NB4 (cell line): ENCODE measurements around the gene PTGFRN.

ENCODE experiments used
- CTCF ChIP-seq: IDR thresholded peaks from one replicate; pipeline ENCODE4 v1.5.1; 2012; ENCODE audit warnings: low read depth, low read length
- MYC ChIP-seq: IDR thresholded peaks from 2 replicates; pipeline ENCODE4 v1.6.1; 2011; ENCODE audit warnings: low read depth, low read length

- no peak for TF ChIP-seq CTCF
- no peak for TF ChIP-seq MYC
Observed at GRCh38 chr1:116972674-116973030, 62.9 kb downstream of the PTGFRN start.
